OCI-LY3 (cell line): Measurements from ENCODE around the gene BEND7.
A peak's percentile ranks its signal among the peaks of the same experiment; 100 is the strongest.

Source experiments
- H2AFZ ChIP-seq: fragments of 200-600, 300-600 bp; shearing (Covaris generic); 2 replicates; pipeline ENCODE4 v1.6.0; 2014; ENCODE audit warnings: antibody characterized with exemption, low read depth, low read length
- H3K27ac ChIP-seq: fragments of 200-600, 300-600 bp; sonication (generic); 2 replicates; pipeline ENCODE4 v1.5.1; 2014; ENCODE audit warnings: mild to moderate bottlenecking, low read length, moderate library complexity, mixed read lengths
- H3K27me3 ChIP-seq: fragments of 200-600, 300-600 bp; sonication (generic); 2 replicates; pipeline ENCODE4 v1.6.1; 2014; ENCODE audit warnings: low read depth, low read length, mixed read lengths
- H3K36me3 ChIP-seq: fragments of 200-600, 300-600 bp; sonication (generic); replicated peaks from 2 replicates; pipeline ENCODE3; 2014; ENCODE audit warnings: low read depth, low read length, mixed read lengths
- H3K4me1 ChIP-seq: fragments of 300-600, 200-600 bp; sonication (generic); 2 replicates; pipeline ENCODE4 v1.6.1; 2014; ENCODE audit warnings: low read length, mixed read lengths
- H3K4me2 ChIP-seq: fragments of 200-600, 300-600 bp; sonication (generic); 2 replicates; pipeline ENCODE4 v1.6.1; 2014; ENCODE audit warnings: low read length, mixed read lengths
- H3K4me3 ChIP-seq: fragments of 300-600, 200-600 bp; sonication (generic); 2 replicates; pipeline ENCODE4 v1.5.1; 2014; ENCODE audit warnings: antibody characterized with exemption, mild to moderate bottlenecking, low read length, moderate library complexity
- H3K79me2 ChIP-seq: fragments of 300-600, 200-600 bp; shearing (Covaris generic); 2 replicates; pipeline ENCODE4 v1.6.1; 2014; ENCODE audit warnings: mild to moderate bottlenecking, low read length, mixed read lengths
- H3K9ac ChIP-seq: fragments of 300-600, 200-600 bp; shearing (Covaris generic); 2 replicates; pipeline ENCODE4 v1.6.0; 2014; ENCODE audit warnings: mild to moderate bottlenecking, low read length, moderate library complexity
- H3K9me3 ChIP-seq: fragments of 200-600, 300-600 bp; shearing (Covaris generic); 2 replicates; pipeline ENCODE4 v1.6.1; 2014; ENCODE audit warnings: low read length, mixed read lengths; ENCODE audit not compliant: insufficient read depth
- H4K20me1 ChIP-seq: fragments of 200-600, 300-600 bp; sonication (generic); 2 replicates; pipeline ENCODE4 v1.6.1; 2016; ENCODE audit warnings: low read length, mixed read lengths; ENCODE audit not compliant: insufficient read depth
- EZH2phosphoT487 ChIP-seq: fragments of 200-600 bp; shearing (Covaris generic); IDR thresholded peaks from 2 replicates; pipeline ENCODE4 v1.6.1; 2018; ENCODE audit warnings: antibody characterized with exemption, mixed run types, low read depth
- TF ChIP-seq, protein P1 (sequence below): fragments of 200-600, 300-600 bp; sonication (generic); IDR thresholded peaks from 2 replicates; pipeline ENCODE4 v1.5.1; 2014; ENCODE audit warnings: antibody characterized with exemption, low read length, low read depth

The BEND7 gene

DNA sequence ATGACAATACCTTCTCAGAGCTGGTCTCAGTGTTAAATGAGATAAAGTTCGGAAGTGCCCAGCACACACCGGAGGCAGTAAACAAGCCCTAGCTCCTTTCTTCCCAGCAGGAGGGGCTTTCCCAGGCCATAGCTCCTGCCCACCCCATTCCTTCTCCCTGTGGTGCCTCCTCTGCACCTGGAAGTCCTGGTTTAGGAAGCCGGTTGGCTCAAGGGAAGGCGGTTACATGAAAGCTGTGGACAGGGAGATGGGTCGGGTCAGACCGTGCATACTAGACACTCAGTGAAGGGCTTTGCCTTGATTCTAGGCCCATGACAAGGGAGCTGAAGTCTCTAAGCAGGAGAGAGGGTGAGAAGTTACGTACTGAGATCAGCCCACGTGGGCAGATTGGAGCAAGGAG is 8.6 kb downstream of the BEND7 start:
- TF ChIP-seq, protein P1, sequence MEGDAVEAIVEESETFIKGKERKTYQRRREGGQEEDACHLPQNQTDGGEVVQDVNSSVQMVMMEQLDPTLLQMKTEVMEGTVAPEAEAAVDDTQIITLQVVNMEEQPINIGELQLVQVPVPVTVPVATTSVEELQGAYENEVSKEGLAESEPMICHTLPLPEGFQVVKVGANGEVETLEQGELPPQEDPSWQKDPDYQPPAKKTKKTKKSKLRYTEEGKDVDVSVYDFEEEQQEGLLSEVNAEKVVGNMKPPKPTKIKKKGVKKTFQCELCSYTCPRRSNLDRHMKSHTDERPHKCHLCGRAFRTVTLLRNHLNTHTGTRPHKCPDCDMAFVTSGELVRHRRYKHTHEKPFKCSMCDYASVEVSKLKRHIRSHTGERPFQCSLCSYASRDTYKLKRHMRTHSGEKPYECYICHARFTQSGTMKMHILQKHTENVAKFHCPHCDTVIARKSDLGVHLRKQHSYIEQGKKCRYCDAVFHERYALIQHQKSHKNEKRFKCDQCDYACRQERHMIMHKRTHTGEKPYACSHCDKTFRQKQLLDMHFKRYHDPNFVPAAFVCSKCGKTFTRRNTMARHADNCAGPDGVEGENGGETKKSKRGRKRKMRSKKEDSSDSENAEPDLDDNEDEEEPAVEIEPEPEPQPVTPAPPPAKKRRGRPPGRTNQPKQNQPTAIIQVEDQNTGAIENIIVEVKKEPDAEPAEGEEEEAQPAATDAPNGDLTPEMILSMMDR, result no peak
- TF ChIP-seq EZH2phosphoT487, result no peak
- no peak overlapping the region for H3K9ac ChIP-seq
- H4K20me1 ChIP-seq, result no peaks in the 10 kb centered on the region
- no peak overlapping the region for H3K4me2 ChIP-seq
- H3K4me3 ChIP-seq, result no peak overlapping the region
- no peaks in the 10 kb centered on the region for H3K27me3 ChIP-seq
- H3K4me1 ChIP-seq, result no peaks in the 10 kb centered on the region
- H3K9me3 ChIP-seq, result no peaks in the 10 kb centered on the region
- no peaks in the 10 kb centered on the region for H3K36me3 ChIP-seq
- no peak overlapping the region for H2AFZ ChIP-seq
- no peak overlapping the region for H3K27ac ChIP-seq
- no peaks in the 10 kb centered on the region for H3K79me2 ChIP-seq

DNA sequence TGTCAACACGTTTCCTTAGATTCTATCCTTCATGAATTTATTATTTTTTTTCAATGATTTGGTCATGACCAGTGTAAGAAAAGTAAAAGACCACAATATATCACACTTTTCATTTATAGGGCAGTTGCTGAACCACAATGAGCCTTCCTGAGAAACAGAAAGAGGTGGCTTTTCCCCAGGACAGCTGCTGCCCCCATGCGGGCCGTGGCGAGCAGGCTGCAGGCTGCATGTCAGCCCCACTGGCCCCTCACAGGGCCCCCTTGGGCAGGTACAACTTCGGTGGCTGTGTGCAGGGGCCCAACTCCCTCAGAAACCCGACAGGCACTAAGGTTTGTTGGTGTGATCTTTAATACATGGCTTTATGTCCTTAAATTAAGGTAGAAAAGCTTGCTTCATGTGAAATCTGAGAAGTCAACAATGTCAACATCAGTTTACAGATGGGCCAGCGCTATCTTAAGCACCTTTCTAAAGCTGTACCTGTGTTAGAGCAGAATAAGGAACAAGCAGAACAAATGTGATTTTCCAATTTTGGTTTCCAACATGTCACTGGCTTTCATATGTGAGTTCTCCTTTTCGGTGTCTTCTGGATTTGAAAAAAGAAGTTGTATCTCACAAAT is 10.6 kb downstream of the BEND7 start:
- no peaks in the 10 kb centered on the region for H3K4me1 ChIP-seq
- H3K79me2 ChIP-seq, result no peaks in the 10 kb centered on the region
- no peak overlapping the region for H3K9ac ChIP-seq
- no peaks in the 10 kb centered on the region for H3K36me3 ChIP-seq
- no peaks in the 10 kb centered on the region for H4K20me1 ChIP-seq
- no peak overlapping the region for H3K27ac ChIP-seq
- no peak for TF ChIP-seq EZH2phosphoT487
- TF ChIP-seq, protein P1, result peak; percentile 36
- H3K27me3 ChIP-seq, result no peaks in the 10 kb centered on the region
- no peak overlapping the region for H3K4me2 ChIP-seq
- H2AFZ ChIP-seq, result no peak overlapping the region
- H3K4me3 ChIP-seq, result no peak overlapping the region
- H3K9me3 ChIP-seq, result no peaks in the 10 kb centered on the region

DNA sequence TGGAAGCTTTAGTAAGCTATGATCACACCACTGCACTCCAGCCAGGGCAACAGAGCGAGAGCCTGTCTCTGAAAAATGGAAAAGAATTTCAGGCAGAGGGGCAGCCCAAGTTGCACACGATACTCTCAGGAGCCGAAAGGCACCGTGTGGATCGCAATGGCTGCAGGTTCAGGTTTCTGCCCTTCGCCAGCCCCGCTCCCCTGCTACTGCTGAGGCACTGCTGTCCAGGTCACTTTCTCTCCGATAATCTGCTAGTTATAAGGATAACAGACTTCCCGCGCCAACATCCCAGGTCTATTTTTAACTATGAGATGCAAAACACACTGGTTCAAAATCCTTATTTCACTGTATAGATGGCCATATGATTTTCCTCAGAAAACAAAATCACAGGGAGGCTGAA is 11.1 kb downstream of the BEND7 start:
- TF ChIP-seq EZH2phosphoT487, result no peak
- TF ChIP-seq, protein P1, result no peak
- H3K4me2 ChIP-seq, result no peak overlapping the region
- no peaks in the 10 kb centered on the region for H3K4me1 ChIP-seq
- no peak overlapping the region for H3K27ac ChIP-seq
- no peaks in the 10 kb centered on the region for H3K79me2 ChIP-seq
- H2AFZ ChIP-seq, result no peak overlapping the region
- no peaks in the 10 kb centered on the region for H3K36me3 ChIP-seq
- H3K4me3 ChIP-seq, result no peak overlapping the region
- H4K20me1 ChIP-seq, result no peaks in the 10 kb centered on the region
- no peak overlapping the region for H3K9ac ChIP-seq
- H3K27me3 ChIP-seq, result no peaks in the 10 kb centered on the region
- no peaks in the 10 kb centered on the region for H3K9me3 ChIP-seq

DNA sequence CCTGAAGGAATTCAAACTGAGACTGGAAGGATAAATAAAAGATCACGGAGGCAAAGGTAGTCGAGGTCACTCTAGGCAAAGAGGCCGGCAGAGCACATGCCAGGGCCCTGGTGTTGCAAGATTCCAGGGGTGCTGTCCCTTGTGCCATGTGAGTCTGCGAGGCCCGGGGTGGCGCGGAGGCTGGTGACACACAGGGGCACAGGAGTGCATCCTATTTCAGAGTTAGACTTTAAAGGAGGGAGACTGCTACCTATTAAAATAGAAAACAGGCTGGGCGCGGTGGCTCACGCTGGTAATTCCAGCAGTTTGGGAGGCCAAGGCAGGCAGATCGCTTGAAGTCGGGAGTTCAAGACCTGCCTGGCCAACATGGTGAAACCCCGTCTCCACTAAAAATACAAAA is 12.6 kb downstream of the BEND7 start:
- Histone ChIP-seq H3K27ac (no peak overlapping the region), H3K27me3 (no peaks in the 10 kb centered on the region), H3K4me1 (no peaks in the 10 kb centered on the region), H3K9ac (no peak overlapping the region), H3K36me3 (no peaks in the 10 kb centered on the region), H3K4me2 (no peak overlapping the region), H3K79me2 (no peaks in the 10 kb centered on the region), H4K20me1 (no peaks in the 10 kb centered on the region), H2AFZ (no peak overlapping the region), H3K4me3 (no peak overlapping the region), H3K9me3 (no peaks in the 10 kb centered on the region)
- TF ChIP-seq EZH2phosphoT487, result no peak
- TF ChIP-seq, protein P1, result no peak
